ENCODE results near the gene ZNF878. TPM values are rescaled to one million over a fixed set of nuclear protein-coding genes. Genes with fewer than 3 reads are reported as not detected.

ZNF878 gene
- total and polyA plus RNA-seq, 9 of the 15 experiments (the other 6 are each of a cell fraction or from before 2014, with no cell fraction given), result 0.30 to 1.4 (median 0.50) TPM

GRCh38 chr19:12052091-12052496 is 667 bp downstream of the ZNF878 start:
- Histone ChIP-seq H3K9me1 (ENCODE audit: control insufficient read depth, insufficient read depth, low read length) (no peaks in the 10 kb centered on the region), H3K36me3 (ENCODE audit: control insufficient read depth, insufficient read depth, low read length) (no peaks in the 10 kb centered on the region), H3K27ac (ENCODE audit: extremely low read depth, low read depth, low read length) (no peak overlapping the region), H3K4me1 (replicated peaks in 1 of 2; ENCODE audit: control insufficient read depth in 2 of 2, insufficient read depth in 2 of 2, low read length in 2 of 2) (peaks cover 0 to 13% of the 10 kb centered on the region in 2 experiments; a peak in 2 of 5 replicates), H4K20me1 (replicated peaks; ENCODE audit: control insufficient read depth, insufficient read depth, low read length) (no peaks in the 10 kb centered on the region), H3K9ac (ENCODE audit: insufficient read depth in 1 of 2, low read depth in 2 of 2, low read length in 2 of 2) (peak overlapping the region; percentile 59 to 91; a peak in 3 of 4 replicates), H3K79me2 (ENCODE audit: control insufficient read depth, insufficient read depth, low read length) (no peaks in the 10 kb centered on the region), H3K4me2 (ENCODE audit: insufficient read depth, low read length) (peak overlapping the region; percentile 64), H3K4me3 (peak overlapping the region; percentile 44), H3K9me3 (replicated peaks; ENCODE audit: control insufficient read depth, insufficient read depth, low read depth, low read length) (peaks cover 5% of the 10 kb centered on the region; the same call in 1 of the 2 replicates), H2AFZ (ENCODE audit: low read depth, low read length) (peak overlapping the region; percentile 69; the same call in 1 of the 2 replicates), H3K27me3 (ENCODE audit: control insufficient read depth in 2 of 2, insufficient read depth in 2 of 2, low read length in 2 of 2) (no peaks in the 10 kb centered on the region)
- ATAC-seq (no peak), FAIRE-seq (no peak), DNase-seq (ENCODE audit: extremely low read depth in 1 of 4, low spot score in 3 of 4) (no peak)
- ChIA-PET CTCF (ENCODE audit: low intra/inter-chr PET ratio) (no interaction called here), POLR2A (interaction anchor here (1.2 to 1.5 kb wide), 2 partner anchors 10 to 17 kb away, joined by 3 to 5 read pairs; partner anchors contain the start of gene ZNF433)
- TF ChIP-seq SPI1 (IDR thresholded peaks at IDR 0.05; ENCODE audit: borderline replicate concordance, low read depth, low read length), result 0 out of 2 replicates have a peak, but pooled peaks have one; percentile 7
- TF ChIP-seq, protein P1, sequence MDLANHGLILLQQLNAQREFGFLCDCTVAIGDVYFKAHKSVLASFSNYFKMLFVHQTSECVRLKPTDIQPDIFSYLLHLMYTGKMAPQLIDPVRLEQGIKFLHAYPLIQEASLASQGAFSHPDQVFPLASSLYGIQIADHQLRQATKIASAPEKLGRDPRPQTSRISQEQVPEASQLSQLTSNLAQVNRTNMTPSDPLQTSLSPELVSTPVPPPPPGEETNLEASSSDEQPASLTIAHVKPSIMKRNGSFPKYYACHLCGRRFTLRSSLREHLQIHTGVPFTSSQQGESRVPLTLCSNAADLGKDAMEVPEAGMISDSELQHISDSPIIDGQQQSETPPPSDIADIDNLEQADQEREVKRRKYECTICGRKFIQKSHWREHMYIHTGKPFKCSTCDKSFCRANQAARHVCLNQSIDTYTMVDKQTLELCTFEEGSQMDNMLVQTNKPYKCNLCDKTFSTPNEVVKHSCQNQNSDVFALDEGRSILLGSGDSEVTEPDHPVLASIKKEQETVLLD (IDR thresholded peaks at IDR 0.05), result no peak
- in situ Hi-C loops (cut with MboI), result no loop called here
- no TSS peak for BruUV-seq (replicated peaks)
- WGBS (ENCODE audit: insufficient coverage, low coverage, missing lambda C conversion rate), result 37% methylated on average over 14 of the region's 14 CpGs
- intact Hi-C loops (cut with micrococcal nuclease), result no loop called here

DNA sequence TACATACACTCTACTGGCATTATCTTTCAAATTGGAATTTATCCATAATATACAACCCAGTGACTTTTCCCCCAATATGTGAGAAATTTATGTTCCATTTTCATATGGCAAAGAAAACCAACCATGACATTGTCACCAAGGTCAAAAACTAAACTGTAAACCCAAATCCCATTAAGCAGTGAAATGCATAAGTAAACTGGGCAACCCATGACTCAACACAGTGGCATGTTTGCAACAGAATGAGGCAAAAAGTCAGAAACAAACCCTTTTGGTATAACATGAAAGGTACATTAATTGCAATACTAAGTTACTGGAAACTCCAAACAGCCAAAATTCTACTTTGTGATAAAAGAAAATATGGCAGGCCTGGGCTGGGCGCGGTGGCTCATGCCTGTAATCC is 4.9 kb downstream of the ZNF878 start:
- no peak overlapping the region for H3K9ac ChIP-seq (ENCODE audit: insufficient read depth in 1 of 2, low read depth in 2 of 2, low read length in 2 of 2)
- intact Hi-C loops (cut with micrococcal nuclease), result no loop called here
- no peak for DNase-seq (ENCODE audit: extremely low read depth in 1 of 4, low spot score in 3 of 4)
- TF ChIP-seq CBFA2T3 (IDR thresholded peaks at IDR 0.05), result no peak
- TF ChIP-seq CHD4 (IDR thresholded peaks at IDR 0.05; ENCODE audit: insufficient read depth, insufficient replicate concordance, low read depth, low read length, poor library complexity, severe bottlenecking), result no peak
- TF ChIP-seq, protein P2, sequence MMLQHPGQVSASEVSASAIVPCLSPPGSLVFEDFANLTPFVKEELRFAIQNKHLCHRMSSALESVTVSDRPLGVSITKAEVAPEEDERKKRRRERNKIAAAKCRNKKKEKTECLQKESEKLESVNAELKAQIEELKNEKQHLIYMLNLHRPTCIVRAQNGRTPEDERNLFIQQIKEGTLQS (IDR thresholded peaks at IDR 0.05), result no peak
- TF ChIP-seq, protein P2 (CRISPR knock-in tag; conservative IDR thresholded peaks at IDR 0.05), result no peak
- no peak for TF ChIP-seq ZNF57 (CRISPR knock-in tag; IDR thresholded peaks at IDR 0.05)
- TF ChIP-seq, protein P3, sequence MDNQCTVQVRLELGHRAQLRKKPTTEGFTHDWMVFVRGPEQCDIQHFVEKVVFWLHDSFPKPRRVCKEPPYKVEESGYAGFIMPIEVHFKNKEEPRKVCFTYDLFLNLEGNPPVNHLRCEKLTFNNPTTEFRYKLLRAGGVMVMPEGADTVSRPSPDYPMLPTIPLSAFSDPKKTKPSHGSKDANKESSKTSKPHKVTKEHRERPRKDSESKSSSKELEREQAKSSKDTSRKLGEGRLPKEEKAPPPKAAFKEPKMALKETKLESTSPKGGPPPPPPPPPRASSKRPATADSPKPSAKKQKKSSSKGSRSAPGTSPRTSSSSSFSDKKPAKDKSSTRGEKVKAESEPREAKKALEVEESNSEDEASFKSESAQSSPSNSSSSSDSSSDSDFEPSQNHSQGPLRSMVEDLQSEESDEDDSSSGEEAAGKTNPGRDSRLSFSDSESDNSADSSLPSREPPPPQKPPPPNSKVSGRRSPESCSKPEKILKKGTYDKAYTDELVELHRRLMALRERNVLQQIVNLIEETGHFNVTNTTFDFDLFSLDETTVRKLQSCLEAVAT (IDR thresholded peaks at IDR 0.05), result no peak
- TF ChIP-seq ZKSCAN1 (IDR thresholded peaks at IDR 0.05; ENCODE audit: low read depth, low read length), result no peak
- TF ChIP-seq ZNF133 (CRISPR knock-in tag; IDR thresholded peaks at IDR 0.05), result no peak
- TF ChIP-seq PCBP1 (IDR thresholded peaks at IDR 0.05; ENCODE audit: low read depth, low read length, poor library complexity, severe bottlenecking), result no peak

More for the DNA sequence above, 4.9 kb downstream of the ZNF878 start:
- in situ Hi-C loops (cut with MboI), result no loop called here
- no peaks in the 10 kb centered on the region for H3K27me3 ChIP-seq (ENCODE audit: control insufficient read depth in 2 of 2, insufficient read depth in 2 of 2, low read length in 2 of 2)
- ATAC-seq (no peak), FAIRE-seq (no peak)
- peaks cover 0 to 11% of the 10 kb centered on the region in 2 experiments; a peak in 2 of 5 replicates for H3K4me1 ChIP-seq (replicated peaks in 1 of 2; ENCODE audit: control insufficient read depth in 2 of 2, insufficient read depth in 2 of 2, low read length in 2 of 2)
- no peaks in the 10 kb centered on the region for H3K36me3 ChIP-seq (ENCODE audit: control insufficient read depth, insufficient read depth, low read length)
- no peaks in the 10 kb centered on the region for H3K9me1 ChIP-seq (ENCODE audit: control insufficient read depth, insufficient read depth, low read length)
- ChIA-PET CTCF (ENCODE audit: low intra/inter-chr PET ratio) (no interaction called here), POLR2A (no interaction called here)
- no peak overlapping the region for H3K27ac ChIP-seq (ENCODE audit: extremely low read depth, low read depth, low read length)
- BruUV-seq (replicated peaks), result no TSS peak
- H2AFZ ChIP-seq (ENCODE audit: low read depth, low read length), result no peak overlapping the region
- no peak overlapping the region for H3K4me3 ChIP-seq
- no peaks in the 10 kb centered on the region for H3K79me2 ChIP-seq (ENCODE audit: control insufficient read depth, insufficient read depth, low read length)
- no peak overlapping the region for H3K4me2 ChIP-seq (ENCODE audit: insufficient read depth, low read length)
- peaks cover 13% of the 10 kb centered on the region for H3K9me3 ChIP-seq (replicated peaks; ENCODE audit: control insufficient read depth, insufficient read depth, low read depth, low read length)
- no peaks in the 10 kb centered on the region for H4K20me1 ChIP-seq (replicated peaks; ENCODE audit: control insufficient read depth, insufficient read depth, low read length)
- WGBS (ENCODE audit: insufficient coverage, low coverage, missing lambda C conversion rate), result 27% methylated on average over 2 of the region's 2 CpGs

Data from K562 (cell line).